HG02571 (cell line): ENCODE results near the gene CRTAC1.
"Not testable (repeated sequence)": the region's sequence is repeated elsewhere in the genome, so short reads cannot be mapped to it uniquely, and the experiment has no call there.

Source experiments
- ATAC-seq: cut with Tn5 transposase; IDR thresholded peaks from one replicate; pipeline ENCODE4 v1.9.1; 2021; ENCODE audit warnings: mild to moderate bottlenecking, moderate library complexity; ENCODE audit not compliant: unreplicated experiment

The CRTAC1 gene

GRCh38 chr10:97849687-97850402 is 180.6 kb downstream of the CRTAC1 start, which contains the start of gene GOLGA7B:
GOLGA7B (plus strand) TSS chr10:97849843; CDS start chr10:97850304, 461 bp downstream.
- no peak for ATAC-seq

- ATAC-seq = no peak
Measured at GRCh38 chr10:97849103-97849686, 181.2 kb downstream of the CRTAC1 start.

GRCh38 chr10:97844678-97845077 is 185.7 kb downstream of the CRTAC1 start:
- no peak for ATAC-seq

GRCh38 chr10:97843972-97844371 is 186.4 kb downstream of the CRTAC1 start:
- ATAC-seq = not testable (repeated sequence)

- no peak for ATAC-seq
Measured at GRCh38 chr10:97843281-97843671, 187.1 kb downstream of the CRTAC1 start.

- ATAC-seq = no peak
Measured at GRCh38 chr10:97842656-97843280, 187.7 kb downstream of the CRTAC1 start.

GRCh38 chr10:97842114-97842513 is 188.3 kb downstream of the CRTAC1 start:
- not testable (repeated sequence) for ATAC-seq

- not testable (repeated sequence) for ATAC-seq
Measured at GRCh38 chr10:97841166-97841565, 189.3 kb downstream of the CRTAC1 start.

- ATAC-seq = no peak
Measured at GRCh38 chr10:97838091-97838490, 192.3 kb downstream of the CRTAC1 start.

GRCh38 chr10:97836446-97836845 is 194.0 kb downstream of the CRTAC1 start:
- ATAC-seq = no peak

GRCh38 chr10:97831259-97831658 is 199.2 kb downstream of the CRTAC1 start:
- no peak for ATAC-seq

GRCh38 chr10:97830064-97830463 is 200.4 kb downstream of the CRTAC1 start:
- ATAC-seq = no peak

- ATAC-seq = no peak
Measured at GRCh38 chr10:97828721-97829120, 201.7 kb downstream of the CRTAC1 start.

- ATAC-seq = no peak
Measured at GRCh38 chr10:97827702-97828291, 202.6 kb downstream of the CRTAC1 start.

- ATAC-seq = no peak
Measured at GRCh38 chr10:97826892-97827291, 203.5 kb downstream of the CRTAC1 start.

- no peak for ATAC-seq
Measured at GRCh38 chr10:97825020-97825760, 205.2 kb downstream of the CRTAC1 start.

- no peak for ATAC-seq
Measured at GRCh38 chr10:97823734-97824133, 206.7 kb downstream of the CRTAC1 start.

- ATAC-seq = no peak
Measured at GRCh38 chr10:97822261-97822687, 208.1 kb downstream of the CRTAC1 start.

- no peak for ATAC-seq
Measured at GRCh38 chr10:97821308-97822038, 208.9 kb downstream of the CRTAC1 start.

GRCh38 chr10:97820096-97820704 is 210.2 kb downstream of the CRTAC1 start:
- no peak for ATAC-seq
